Esophagus squamous epithelium (tissue), 4 donors: Measurements from ENCODE around the gene SRGAP3.

Source experiments
- POLR2A ChIP-seq, 4 donors: fragments of 450-650 bp; IDR thresholded peaks; one replicate each; pipeline ENCODE4 v1.6.1; 2017; ENCODE audit warnings: antibody characterized with exemption in 4 of 4, mild to moderate bottlenecking in 4 of 4, moderate library complexity in 3 of 4
- TF ChIP-seq, protein P1 (sequence below), 6 experiments: fragments of 450-650 bp in 4 of 6; fragments of 200-600 bp in 2 of 6; sonication (generic) in 2 of 6; IDR thresholded peaks; one replicate each; pipeline ENCODE4 v1.5.1; 2016 to 2019; ENCODE audit warnings: antibody characterized with exemption in 6 of 6, mild to moderate bottlenecking in 4 of 6, moderate library complexity in 4 of 6

DNA sequence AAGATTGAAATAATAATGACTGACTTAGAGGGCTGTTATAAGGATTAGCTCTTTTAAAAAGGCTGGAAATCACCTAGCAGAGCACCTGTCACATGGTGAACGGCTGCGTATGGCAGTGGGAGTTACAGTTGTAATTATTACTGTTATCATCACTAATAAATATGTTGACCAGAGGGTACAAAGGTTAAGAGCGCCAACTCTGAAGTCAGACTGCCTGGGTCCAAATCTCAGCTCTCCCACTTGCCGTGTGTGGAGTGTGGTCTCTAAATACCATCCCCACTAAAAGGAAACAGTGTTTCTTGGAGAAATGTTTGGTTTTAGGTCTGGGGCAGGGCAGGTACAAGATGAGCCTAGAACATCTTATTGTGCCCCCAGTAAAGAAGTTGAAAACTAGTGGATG is 280.2 kb downstream of the SRGAP3 start:
- TF ChIP-seq POLR2A (IDR thresholded peaks at IDR 0.05): no peak
- TF ChIP-seq, protein P1, sequence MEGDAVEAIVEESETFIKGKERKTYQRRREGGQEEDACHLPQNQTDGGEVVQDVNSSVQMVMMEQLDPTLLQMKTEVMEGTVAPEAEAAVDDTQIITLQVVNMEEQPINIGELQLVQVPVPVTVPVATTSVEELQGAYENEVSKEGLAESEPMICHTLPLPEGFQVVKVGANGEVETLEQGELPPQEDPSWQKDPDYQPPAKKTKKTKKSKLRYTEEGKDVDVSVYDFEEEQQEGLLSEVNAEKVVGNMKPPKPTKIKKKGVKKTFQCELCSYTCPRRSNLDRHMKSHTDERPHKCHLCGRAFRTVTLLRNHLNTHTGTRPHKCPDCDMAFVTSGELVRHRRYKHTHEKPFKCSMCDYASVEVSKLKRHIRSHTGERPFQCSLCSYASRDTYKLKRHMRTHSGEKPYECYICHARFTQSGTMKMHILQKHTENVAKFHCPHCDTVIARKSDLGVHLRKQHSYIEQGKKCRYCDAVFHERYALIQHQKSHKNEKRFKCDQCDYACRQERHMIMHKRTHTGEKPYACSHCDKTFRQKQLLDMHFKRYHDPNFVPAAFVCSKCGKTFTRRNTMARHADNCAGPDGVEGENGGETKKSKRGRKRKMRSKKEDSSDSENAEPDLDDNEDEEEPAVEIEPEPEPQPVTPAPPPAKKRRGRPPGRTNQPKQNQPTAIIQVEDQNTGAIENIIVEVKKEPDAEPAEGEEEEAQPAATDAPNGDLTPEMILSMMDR (IDR thresholded peaks at IDR 0.05): no peak
